Measurements from ENCODE around the gene UBE2R2. TPM values are rescaled to one million over a fixed set of nuclear protein-coding genes. Genes with fewer than 3 reads are reported as not detected.
A peak's percentile ranks its signal among the peaks of the same experiment; 100 is the strongest.

Gene UBE2R2
- total RNA-seq, 1 donor: 14.0 TPM

GRCh38 chr9:33880211-33881089, 63.5 kb downstream of the UBE2R2 start:
- no peak for DNase-seq (ENCODE audit: low read depth in 2 of 3, low spot score in 2 of 3)

GRCh38 chr9:33881635-33882034, 64.7 kb downstream of the UBE2R2 start:
- no peak for DNase-seq (ENCODE audit: low read depth in 2 of 3, low spot score in 2 of 3)

DNA sequence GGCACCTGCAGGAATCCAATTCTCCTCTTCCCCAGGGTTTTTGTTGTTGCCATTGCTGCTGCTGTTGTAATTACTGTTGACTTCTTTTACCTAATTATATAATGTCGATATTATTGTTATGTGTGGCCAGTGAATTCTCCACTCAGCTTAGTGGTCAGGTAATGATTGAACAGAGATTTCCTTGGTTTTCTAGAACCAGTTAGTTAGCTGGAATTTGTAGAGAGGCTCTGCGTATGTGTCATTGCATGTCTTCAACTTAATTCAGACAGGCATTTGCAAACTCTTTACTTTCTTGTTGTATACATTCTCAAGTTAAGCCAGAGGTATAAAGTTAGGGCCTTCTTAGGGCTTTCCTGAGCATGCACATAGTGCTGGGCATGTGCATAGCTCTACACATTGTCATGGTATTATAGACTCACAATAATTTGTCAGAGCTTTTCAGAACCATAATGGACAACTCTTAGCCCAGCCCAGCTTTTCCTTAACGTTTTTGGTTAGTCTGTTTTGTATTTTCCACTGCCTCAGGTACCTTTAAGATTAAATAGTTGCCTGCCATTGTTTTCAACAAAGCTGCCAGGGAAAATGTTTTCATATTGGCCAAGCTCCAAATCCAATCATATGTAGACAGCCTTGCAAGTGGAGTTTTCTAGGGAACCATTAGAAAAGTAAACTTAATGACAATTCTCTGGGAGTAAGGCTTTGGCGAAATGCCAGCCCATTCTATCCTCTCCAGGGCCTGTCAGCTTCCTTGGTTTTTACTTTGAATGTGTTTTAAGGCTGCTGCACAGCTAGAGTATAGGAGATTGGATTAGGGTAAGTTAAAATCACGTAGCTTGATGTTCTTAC, 68.1 kb downstream of the UBE2R2 start:
- DNase-seq (ENCODE audit: low read depth in 2 of 3, low spot score in 2 of 3): no peak

GRCh38 chr9:33885948-33886347, 69.0 kb downstream of the UBE2R2 start:
- DNase-seq (ENCODE audit: low read depth in 2 of 3, low spot score in 2 of 3): no peak

- no peak for DNase-seq (ENCODE audit: low read depth in 2 of 3, low spot score in 2 of 3)
These were observed 76.9 kb downstream of the UBE2R2 start for GRCh38 chr9:33893861-33894260.

- DNase-seq (ENCODE audit: low read depth in 2 of 3, low spot score in 2 of 3): no peak
These were observed 77.4 kb downstream of the UBE2R2 start for GRCh38 chr9:33894316-33894715.

GRCh38 chr9:33903157-33903780, 86.3 kb downstream of the UBE2R2 start:
- no peak for DNase-seq (ENCODE audit: low read depth in 2 of 3, low spot score in 2 of 3)

- DNase-seq (ENCODE audit: low read depth in 2 of 3, low spot score in 2 of 3): no peak
These were observed 88.2 kb downstream of the UBE2R2 start for GRCh38 chr9:33905137-33905536.

- DNase-seq (ENCODE audit: low read depth in 2 of 3, low spot score in 2 of 3): no peak
These were observed 89.8 kb downstream of the UBE2R2 start for GRCh38 chr9:33906769-33907168.

DNA sequence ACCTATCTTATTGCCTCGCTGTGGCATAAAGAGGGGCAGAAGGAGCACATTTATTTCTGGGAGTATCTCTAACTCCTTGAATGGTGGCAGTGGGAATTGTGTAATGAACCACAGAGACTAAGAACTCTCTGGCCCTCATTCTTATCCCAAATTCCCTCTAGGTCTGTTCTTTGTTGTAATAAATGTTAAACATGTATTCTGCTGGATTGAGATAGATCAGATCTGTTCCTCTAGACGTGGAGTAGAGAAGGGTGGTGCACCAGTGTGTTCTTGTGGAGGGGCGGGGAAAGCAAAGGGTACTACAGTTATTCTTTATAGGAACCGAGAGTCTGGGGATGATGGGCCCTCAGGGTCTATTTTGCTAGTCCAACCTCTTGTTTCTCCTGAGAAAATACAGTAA, 90.4 kb downstream of the UBE2R2 start:
- no peak for DNase-seq (ENCODE audit: low read depth in 2 of 3, low spot score in 2 of 3)

DNA sequence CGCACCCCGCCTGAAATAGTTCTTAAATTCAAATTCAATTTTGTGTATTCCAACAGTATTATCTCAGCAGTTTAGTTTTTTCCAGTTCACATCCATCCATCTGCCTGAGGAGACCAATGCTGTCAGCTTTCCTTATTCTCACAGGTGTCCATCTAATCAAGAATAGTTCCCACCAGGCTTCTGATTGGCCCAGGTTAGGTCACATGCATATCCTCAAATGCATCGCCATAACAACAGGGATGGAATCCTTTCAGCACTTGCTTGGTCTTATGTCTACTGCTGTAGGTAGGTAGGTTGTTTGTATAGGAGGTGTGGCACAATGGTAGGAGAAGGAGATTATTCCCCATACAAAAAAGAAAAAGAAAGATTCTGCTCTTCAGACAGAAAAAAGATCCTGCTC, 91.2 kb downstream of the UBE2R2 start:
- DNase-seq (ENCODE audit: low read depth in 2 of 3, low spot score in 2 of 3): no peak

DNA sequence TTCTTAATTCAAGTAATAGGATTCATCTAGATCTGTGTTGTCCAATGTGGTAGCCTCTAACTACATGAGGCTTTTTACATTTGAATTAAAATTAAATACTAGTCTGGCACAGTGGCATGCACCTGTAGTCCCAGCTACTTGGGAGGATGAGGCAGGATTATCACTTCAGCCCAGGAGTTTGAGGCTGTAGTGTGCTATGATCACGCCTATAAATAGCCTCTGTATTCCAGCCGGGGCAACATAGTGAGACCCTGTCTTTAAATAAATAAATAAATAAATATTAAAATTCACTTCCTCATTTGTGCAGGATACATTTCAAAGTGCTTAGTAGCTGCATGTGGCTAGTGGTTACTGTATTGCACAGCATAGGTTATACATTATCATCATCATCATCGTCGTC, 91.8 kb downstream of the UBE2R2 start:
- no peak for DNase-seq (ENCODE audit: low read depth in 2 of 3, low spot score in 2 of 3)

GRCh38 chr9:33913541-33913940, 96.6 kb downstream of the UBE2R2 start:
- no peak for DNase-seq (ENCODE audit: low read depth in 2 of 3, low spot score in 2 of 3)

- DNase-seq (ENCODE audit: low read depth in 2 of 3, low spot score in 2 of 3): no peak
These were observed 98.1 kb downstream of the UBE2R2 start for GRCh38 chr9:33914887-33915628.

GRCh38 chr9:33917036-33917435, 100.1 kb downstream of the UBE2R2 start:
- no peak for DNase-seq (ENCODE audit: low read depth in 2 of 3, low spot score in 2 of 3)

DNA sequence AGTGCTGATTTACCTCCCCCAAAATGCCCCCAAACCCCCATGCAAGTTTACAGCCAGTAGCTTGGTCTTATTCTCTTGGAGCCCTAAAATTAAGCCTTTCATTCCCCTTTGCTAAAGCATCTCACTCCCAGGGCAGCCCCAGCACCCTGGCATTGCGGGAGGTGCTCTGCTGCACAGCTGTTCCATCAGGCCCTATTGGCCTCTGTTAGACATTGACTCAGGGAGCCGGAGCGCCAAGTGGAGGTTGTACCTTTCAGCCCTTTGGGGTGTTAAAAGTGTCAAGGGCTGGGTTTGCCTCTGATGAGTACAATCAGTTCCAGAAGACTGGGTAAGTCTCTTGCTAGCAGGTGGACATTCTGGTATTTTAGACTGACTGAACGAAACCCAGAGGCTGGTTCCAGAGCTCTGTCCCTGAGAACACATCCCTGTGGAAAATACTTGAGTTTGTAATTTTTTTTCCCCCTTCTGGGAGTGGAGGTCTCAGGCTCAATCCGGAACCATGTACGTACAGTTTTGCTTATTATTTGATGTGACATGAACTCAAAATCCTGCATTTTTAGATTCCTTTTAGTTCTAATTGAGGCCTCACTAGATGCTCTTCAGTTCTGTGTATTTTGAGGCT, 102.4 kb downstream of the UBE2R2 start:
- DNase-seq (ENCODE audit: low read depth in 2 of 3, low spot score in 2 of 3): no peak

DNA sequence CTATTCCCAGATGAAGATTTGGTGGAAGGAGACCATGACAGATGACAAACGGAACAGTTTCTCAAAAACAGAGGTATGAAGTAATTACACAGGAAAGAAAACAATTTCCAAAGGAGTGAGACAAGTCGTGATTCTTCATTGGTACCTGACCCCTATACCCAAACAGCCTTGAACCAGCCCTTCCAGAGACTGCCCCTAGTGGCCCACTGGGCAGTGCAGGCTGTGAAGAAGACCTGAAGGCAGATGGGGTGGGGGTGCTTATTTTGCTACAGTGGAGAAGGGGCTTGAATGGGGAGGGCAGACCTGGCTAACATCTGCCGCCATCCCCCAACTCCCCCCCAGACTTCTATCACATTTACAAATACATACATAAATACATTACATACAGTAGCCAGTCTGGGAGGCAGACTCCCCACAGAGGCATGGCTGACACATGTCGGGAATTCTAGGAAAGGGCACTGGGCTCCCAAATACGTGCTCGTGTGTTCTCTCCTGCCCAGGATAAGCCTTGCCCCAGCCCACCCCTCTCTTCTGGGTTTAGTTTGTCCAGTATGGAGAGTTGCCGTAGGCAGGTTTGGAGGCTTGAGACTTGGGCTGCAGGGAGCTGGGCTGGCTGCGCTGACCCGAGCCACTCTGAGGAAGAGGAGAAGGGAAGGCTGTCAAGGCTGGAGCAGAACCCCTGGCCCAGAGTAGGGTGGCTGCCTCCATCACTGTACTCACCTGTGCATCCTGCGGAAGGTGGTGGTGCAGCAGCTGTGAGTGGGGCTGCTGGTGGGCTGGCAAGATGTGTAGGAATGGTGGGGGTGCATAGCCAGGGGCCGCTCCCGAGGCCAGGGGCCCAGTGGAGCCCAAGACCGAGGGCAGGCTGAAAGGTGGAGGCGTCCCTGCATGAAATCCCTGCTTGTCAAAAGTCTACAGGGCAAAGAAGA, 105.3 kb downstream of the UBE2R2 start:
- peak in 2 of 3 donors; percentile 31 to 44 for DNase-seq (ENCODE audit: low read depth in 2 of 3, low spot score in 2 of 3)

DNA sequence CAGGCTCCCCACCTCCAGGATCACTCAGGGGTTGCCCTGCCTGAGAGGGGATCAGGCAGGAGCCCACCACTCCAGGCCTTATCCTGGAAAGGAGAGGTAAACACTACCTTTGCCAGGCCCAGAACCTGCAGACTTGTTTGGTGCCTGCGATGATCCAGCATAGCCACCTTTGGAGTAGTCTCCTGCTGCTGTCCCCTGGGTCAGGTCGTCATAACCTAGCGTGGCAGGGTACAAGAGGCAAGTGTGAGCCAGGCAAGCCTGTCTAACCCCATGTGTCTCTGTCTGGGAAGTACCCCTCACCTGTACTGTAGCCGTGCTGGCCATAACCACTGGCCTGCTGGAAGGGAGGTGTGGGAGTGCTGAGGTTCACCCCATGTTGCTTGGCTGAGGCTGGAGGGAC, 106.1 kb downstream of the UBE2R2 start:
- DNase-seq (ENCODE audit: low read depth in 2 of 3, low spot score in 2 of 3): no peak

All from hematopoietic multipotent progenitor cell (in vitro differentiated cells).